B cell (primary cell): ENCODE measurements around the gene SYCE3. TPM values are rescaled to one million over a fixed set of nuclear protein-coding genes. Genes with fewer than 3 reads are reported as not detected.

Experiments used
- ATAC-seq: fragments of 200-7000 bp; cut with Tn5 transposase; one replicate; pipeline ENCODE4 v1.10.0; 2021; ENCODE audit warnings: low read depth, mild to moderate bottlenecking, moderate number of reproducible peaks, moderate library complexity
- CTCF ChIA-PET: fragments of 350-600 bp; sonication (Branson Sonifier 250); formaldehyde crosslinking; loops from one replicate; lab custom pipeline; 2021; ENCODE audit warnings: antibody characterized with exemption, inconsistent platforms; lab: Charles Lee
- POLR2A ChIA-PET: fragments of 350-600 bp; sonication (Branson Sonifier 250); formaldehyde crosslinking; loops from one replicate; lab custom pipeline; 2021; ENCODE audit warnings: antibody characterized with exemption; lab: Charles Lee
- DNase-seq: peaks from one replicate; pipeline ENCODE4 v3.0.0; 2013
- H2AFZ ChIP-seq: 2 replicates; pipeline ENCODE4 v1.6.1; 2012; ENCODE audit warnings: mild to moderate bottlenecking, low read depth, low read length; ENCODE audit not compliant: insufficient read depth, poor library complexity, severe bottlenecking
- H3K27ac ChIP-seq, 2 donors: 1 replicate in 1 of 2; 2 replicates in 1 of 2; pipeline ENCODE4 v1.5.1; 2012 to 2013; ENCODE audit warnings: low read length in 2 of 2, mild to moderate bottlenecking in 2 of 2, moderate library complexity in 1 of 2
- H3K27me3 ChIP-seq, 4 experiments: fragments of 200-600 bp in 1 of 4; sonication (generic) in 1 of 4; replicated peaks in 1 of 4; 1 replicate in 2 of 4; 2 replicates in 2 of 4; pipeline versions ENCODE4 v1.6.1 to v1.7.0; 2013 to 2016; ENCODE audit warnings: low read length in 3 of 4, mild to moderate bottlenecking in 2 of 4, mixed read lengths in 1 of 4, moderate library complexity in 1 of 4; ENCODE audit not compliant: insufficient read depth in 4 of 4, control insufficient read depth in 3 of 4; ENCODE audit errors: control extremely low read depth in 1 of 4
- H3K36me3 ChIP-seq, 2 experiments: replicated peaks in 1 of 2; 1 replicate in 1 of 2; 2 replicates in 1 of 2; pipeline versions ENCODE4 v1.6.1 to v1.7.1; 2013; ENCODE audit warnings: low read length in 1 of 2; ENCODE audit not compliant: insufficient read depth in 2 of 2, control insufficient read depth in 1 of 2; ENCODE audit errors: control extremely low read depth in 1 of 2, extremely low read depth in 1 of 2
- H3K4me1 ChIP-seq, 2 donors: fragments of 200-600 bp in 1 of 2; sonication (generic) in 1 of 2; 1 replicate in 1 of 2; 2 replicates in 1 of 2; pipeline versions ENCODE4 v1.5.1 to v1.6.1; 2013 to 2017; ENCODE audit warnings: low read length in 2 of 2; ENCODE audit not compliant: control insufficient read depth in 2 of 2, insufficient read depth in 2 of 2
- H3K4me2 ChIP-seq: replicated peaks from 2 replicates; pipeline ENCODE3; 2012; ENCODE audit warnings: mild to moderate bottlenecking, low read depth, low read length; ENCODE audit not compliant: poor library complexity, severe bottlenecking
- H3K4me3 ChIP-seq, 5 experiments: fragments of 200-600 bp in 1 of 5; sonication (generic) in 1 of 5; 1 replicate in 3 of 5; 2 replicates in 2 of 5; pipeline versions ENCODE4 v1.5.1 to v1.7.0; 2011 to 2016; ENCODE audit warnings: low read length in 4 of 5, mild to moderate bottlenecking in 4 of 5, low read depth in 2 of 5, control low read depth in 1 of 5, moderate library complexity in 1 of 5; ENCODE audit not compliant: insufficient read depth in 1 of 5; ENCODE audit errors: control extremely low read depth in 1 of 5, extremely low read depth in 1 of 5
- H3K79me2 ChIP-seq: fragments of 200-600 bp; sonication (generic); one replicate; pipeline ENCODE4 v1.6.0; 2016; ENCODE audit warnings: low read length; ENCODE audit not compliant: control insufficient read depth, insufficient read depth
- H3K9ac ChIP-seq: fragments of 200-600 bp; sonication (generic); 2 replicates; pipeline ENCODE4 v1.6.1; 2017; ENCODE audit warnings: mild to moderate bottlenecking, low read length, moderate library complexity
- H3K9me3 ChIP-seq, 3 donors: one replicate each; pipeline versions ENCODE4 v1.6.1 to v1.7.1; 2013; ENCODE audit warnings: low read length in 2 of 3; ENCODE audit not compliant: control insufficient read depth in 2 of 3, insufficient read depth in 1 of 3; ENCODE audit errors: control extremely low read depth in 1 of 3
- H4K20me1 ChIP-seq: 2 replicates; pipeline ENCODE4 v1.6.0; 2012; ENCODE audit warnings: mild to moderate bottlenecking, low read length; ENCODE audit not compliant: insufficient read depth, control insufficient read depth, poor library complexity, severe bottlenecking
- H3K27ac Mint-ChIP-seq: one replicate; pipeline ENCODE4 v1.8.0; 2021; ENCODE audit warnings: mixed read lengths
- H3K27me3 Mint-ChIP-seq: one replicate; pipeline ENCODE4 v1.8.0; 2021; ENCODE audit warnings: mixed read lengths
- H3K4me1 Mint-ChIP-seq: one replicate; pipeline ENCODE4 v1.8.0; 2021; ENCODE audit warnings: mixed read lengths
- H3K4me3 Mint-ChIP-seq: one replicate; pipeline ENCODE4 v1.8.0; 2021; ENCODE audit warnings: mixed read lengths
- H3K9me3 Mint-ChIP-seq: one replicate; pipeline ENCODE4 v1.8.0; 2022; ENCODE audit warnings: mixed read lengths; ENCODE audit not compliant: insufficient read depth
- EZH2 ChIP-seq: IDR thresholded peaks from 2 replicates; pipeline ENCODE4 v1.6.1; 2012; ENCODE audit warnings: borderline replicate concordance, low read depth, mild to moderate bottlenecking, moderate library complexity, low read length; ENCODE audit not compliant: insufficient read depth, poor library complexity, severe bottlenecking
- WGBS: methylation state at CpG from one replicate; pipeline ENCODE4 v1.1.5; 2013; ENCODE audit warnings: missing lambda C conversion rate; ENCODE audit not compliant: insufficient coverage; 5-methylcytosine and 5-hydroxymethylcytosine counted together
- intact Hi-C: fragments of 100-400 bp; cut with micrococcal nuclease; formaldehyde crosslinking; loops from one replicate; pipeline ENCODE4 v1.10.0; 2022
- polyA plus RNA-seq: library from polyadenylated mRNA; depleted of rRNA; stranded (reverse); fragments of >200 nt; gene quantifications from 2 replicates; pipeline ENCODE4 v1.2.3, GENCODE V29; 2012
- total RNA-seq, 2 donors: library from RNA; stranded (reverse); fragments of 120-200 nt in 1 of 2; gene quantifications; 1 replicate in 1 of 2; 2 replicates in 1 of 2; pipeline versions ENCODE4 v1.2.3 to v1.2.4, GENCODE V29; 2013 to 2022
- TF ChIP-seq, protein P1 (sequence below): fragments of 200-600 bp; IDR thresholded peaks from one replicate; pipeline ENCODE4 v1.8.0; 2022; ENCODE audit warnings: antibody characterized with exemption, mild to moderate bottlenecking

The SYCE3 gene
- total and polyA plus RNA-seq, 2 donors (not counting 1 experiment from before 2014, with no cell fraction given): not detected

DNA sequence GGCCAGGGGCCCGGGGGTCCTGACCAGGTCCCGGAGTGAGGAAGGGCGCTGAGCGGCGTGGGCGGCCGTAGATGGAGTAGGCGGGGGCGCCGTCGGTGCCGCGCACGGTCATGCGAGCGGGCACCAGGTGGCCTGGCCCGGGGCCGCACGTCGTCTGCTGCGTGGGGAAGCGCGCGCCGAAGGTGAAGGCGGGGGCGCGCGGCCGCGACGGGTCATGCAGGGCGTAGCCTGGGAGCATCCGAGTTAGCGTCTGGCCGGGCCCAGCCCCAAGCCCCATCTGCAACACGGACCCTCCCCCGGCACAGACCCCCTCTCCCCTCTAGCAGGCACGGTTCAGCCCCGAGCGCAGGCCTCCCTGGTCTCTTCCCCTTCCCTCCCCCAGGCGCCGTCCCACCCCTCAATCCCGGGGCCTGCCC is 31.2 kb downstream of the SYCE3 start:
- H3K4me2 ChIP-seq: peak overlapping the region; percentile 84
- H3K27ac ChIP-seq: peak overlapping the region; percentile 99 to 100
- H3K79me2 ChIP-seq: peaks cover 17% of the 10 kb centered on the region
- peak overlapping the region; percentile 47 to 95 (median 95) for H3K4me3 ChIP-seq
- H3K4me3 Mint-ChIP-seq: peak overlapping the region; percentile 95
- intact Hi-C loops: loop anchor here (1.0 kb wide), 3 partner anchors 8 to 90 kb away; partner anchors contain the start of gene SYCE3
- H3K9me3 ChIP-seq: peaks cover 0 to 9% (median 0%) of the 10 kb centered on the region in 3 donors
- WGBS: under 1% methylated on average over 41 of the region's 44 CpGs
- H3K9ac ChIP-seq: peak overlapping the region; percentile 97
- TF ChIP-seq, protein P1, sequence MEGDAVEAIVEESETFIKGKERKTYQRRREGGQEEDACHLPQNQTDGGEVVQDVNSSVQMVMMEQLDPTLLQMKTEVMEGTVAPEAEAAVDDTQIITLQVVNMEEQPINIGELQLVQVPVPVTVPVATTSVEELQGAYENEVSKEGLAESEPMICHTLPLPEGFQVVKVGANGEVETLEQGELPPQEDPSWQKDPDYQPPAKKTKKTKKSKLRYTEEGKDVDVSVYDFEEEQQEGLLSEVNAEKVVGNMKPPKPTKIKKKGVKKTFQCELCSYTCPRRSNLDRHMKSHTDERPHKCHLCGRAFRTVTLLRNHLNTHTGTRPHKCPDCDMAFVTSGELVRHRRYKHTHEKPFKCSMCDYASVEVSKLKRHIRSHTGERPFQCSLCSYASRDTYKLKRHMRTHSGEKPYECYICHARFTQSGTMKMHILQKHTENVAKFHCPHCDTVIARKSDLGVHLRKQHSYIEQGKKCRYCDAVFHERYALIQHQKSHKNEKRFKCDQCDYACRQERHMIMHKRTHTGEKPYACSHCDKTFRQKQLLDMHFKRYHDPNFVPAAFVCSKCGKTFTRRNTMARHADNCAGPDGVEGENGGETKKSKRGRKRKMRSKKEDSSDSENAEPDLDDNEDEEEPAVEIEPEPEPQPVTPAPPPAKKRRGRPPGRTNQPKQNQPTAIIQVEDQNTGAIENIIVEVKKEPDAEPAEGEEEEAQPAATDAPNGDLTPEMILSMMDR: no peak
- no peak for TF ChIP-seq EZH2
- H3K27ac Mint-ChIP-seq: peak overlapping the region; percentile 99
- peaks cover 57% of the 10 kb centered on the region for H3K4me1 Mint-ChIP-seq
- no peaks in the 10 kb centered on the region for H3K27me3 ChIP-seq
- H3K27me3 Mint-ChIP-seq: no peaks in the 10 kb centered on the region
- CTCF ChIA-PET: interaction anchor here (0.8 to 2.1 kb wide), 2 partner anchors 9 to 92 kb away, joined by 3 to 7 read pairs; no protein-coding TSS in a partner anchor
- peak; percentile 43 for ATAC-seq
- POLR2A ChIA-PET: interaction anchor here (0.6 to 4.6 kb wide), 10 partner anchors 9 to 578 kb away, joined by 4 to 40 read pairs (median 6); partner anchors contain the start of genes LMF2, NCAPH2 and SYCE3
- peak overlapping the region; percentile 62 for H2AFZ ChIP-seq
- peaks cover 22 to 71% of the 10 kb centered on the region in 2 donors for H3K4me1 ChIP-seq
- H3K36me3 ChIP-seq: no peaks in the 10 kb centered on the region
- H4K20me1 ChIP-seq: no peaks in the 10 kb centered on the region
- DNase-seq: peak; percentile 93
- no peaks in the 10 kb centered on the region for H3K9me3 Mint-ChIP-seq
